ENCODE measurements around the gene TEAD4. TPM values are rescaled to one million over a fixed set of nuclear protein-coding genes. Genes with fewer than 3 reads are reported as not detected.

TEAD4 gene
- total RNA-seq, 1 experiment from 2014 or later: 96.8 TPM

DNA sequence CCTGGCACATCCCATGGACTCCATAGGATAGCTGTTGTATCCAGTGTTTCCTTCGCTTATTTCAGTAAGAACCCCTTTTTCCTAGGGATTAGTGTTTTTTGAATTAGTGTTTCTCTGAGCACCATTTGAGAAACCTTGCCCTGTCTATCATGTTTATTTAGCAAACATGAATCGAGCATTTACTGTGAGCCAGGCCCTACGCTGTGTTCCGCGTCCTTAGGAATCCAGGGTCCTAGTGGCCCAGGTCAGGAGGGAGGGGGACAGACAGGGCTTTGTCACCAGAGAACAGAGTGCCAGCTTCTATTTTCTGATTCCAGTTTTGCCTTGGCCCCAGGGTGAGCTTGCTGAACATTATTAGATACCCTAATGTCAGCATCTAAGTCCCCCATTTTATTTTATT, 2.5 kb downstream of the TEAD4 start:
- Mint-ChIP-seq H3K4me1 (peaks cover 65% of the 10 kb centered on the region), H3K27ac (peak overlapping the region; percentile 61; the same call in 1 of the 2 replicates), H3K9me3 (no peaks in the 10 kb centered on the region), H3K4me3 (peak overlapping the region; percentile 84), H3K27me3 (ENCODE audit: low read depth) (no peaks in the 10 kb centered on the region; the same call in 1 of the 2 replicates), H3K36me3 (peaks cover 10% of the 10 kb centered on the region)
- ChIA-PET POLR2A (no interaction called here), CTCF (interaction anchor here (0.9 to 1.8 kb wide), 9 partner anchors 17 to 279 kb away, joined by 3 to 12 read pairs (median 4); no protein-coding TSS in a partner anchor)
- DNase-seq (ENCODE audit: low spot score) (no peak), ATAC-seq (no peak)
- TF ChIP-seq ZNF396 (CRISPR knock-in tag; IDR thresholded peaks at IDR 0.05; ENCODE audit: borderline replicate concordance): no peak
- TF ChIP-seq, protein P1, sequence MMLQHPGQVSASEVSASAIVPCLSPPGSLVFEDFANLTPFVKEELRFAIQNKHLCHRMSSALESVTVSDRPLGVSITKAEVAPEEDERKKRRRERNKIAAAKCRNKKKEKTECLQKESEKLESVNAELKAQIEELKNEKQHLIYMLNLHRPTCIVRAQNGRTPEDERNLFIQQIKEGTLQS (CRISPR knock-in tag; conservative IDR thresholded peaks at IDR 0.05): no peak
- TF ChIP-seq, protein P2, sequence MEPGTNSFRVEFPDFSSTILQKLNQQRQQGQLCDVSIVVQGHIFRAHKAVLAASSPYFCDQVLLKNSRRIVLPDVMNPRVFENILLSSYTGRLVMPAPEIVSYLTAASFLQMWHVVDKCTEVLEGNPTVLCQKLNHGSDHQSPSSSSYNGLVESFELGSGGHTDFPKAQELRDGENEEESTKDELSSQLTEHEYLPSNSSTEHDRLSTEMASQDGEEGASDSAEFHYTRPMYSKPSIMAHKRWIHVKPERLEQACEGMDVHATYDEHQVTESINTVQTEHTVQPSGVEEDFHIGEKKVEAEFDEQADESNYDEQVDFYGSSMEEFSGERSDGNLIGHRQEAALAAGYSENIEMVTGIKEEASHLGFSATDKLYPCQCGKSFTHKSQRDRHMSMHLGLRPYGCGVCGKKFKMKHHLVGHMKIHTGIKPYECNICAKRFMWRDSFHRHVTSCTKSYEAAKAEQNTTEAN (CRISPR knock-in tag; IDR thresholded peaks at IDR 0.05): no peak
- TF ChIP-seq, protein P3, sequence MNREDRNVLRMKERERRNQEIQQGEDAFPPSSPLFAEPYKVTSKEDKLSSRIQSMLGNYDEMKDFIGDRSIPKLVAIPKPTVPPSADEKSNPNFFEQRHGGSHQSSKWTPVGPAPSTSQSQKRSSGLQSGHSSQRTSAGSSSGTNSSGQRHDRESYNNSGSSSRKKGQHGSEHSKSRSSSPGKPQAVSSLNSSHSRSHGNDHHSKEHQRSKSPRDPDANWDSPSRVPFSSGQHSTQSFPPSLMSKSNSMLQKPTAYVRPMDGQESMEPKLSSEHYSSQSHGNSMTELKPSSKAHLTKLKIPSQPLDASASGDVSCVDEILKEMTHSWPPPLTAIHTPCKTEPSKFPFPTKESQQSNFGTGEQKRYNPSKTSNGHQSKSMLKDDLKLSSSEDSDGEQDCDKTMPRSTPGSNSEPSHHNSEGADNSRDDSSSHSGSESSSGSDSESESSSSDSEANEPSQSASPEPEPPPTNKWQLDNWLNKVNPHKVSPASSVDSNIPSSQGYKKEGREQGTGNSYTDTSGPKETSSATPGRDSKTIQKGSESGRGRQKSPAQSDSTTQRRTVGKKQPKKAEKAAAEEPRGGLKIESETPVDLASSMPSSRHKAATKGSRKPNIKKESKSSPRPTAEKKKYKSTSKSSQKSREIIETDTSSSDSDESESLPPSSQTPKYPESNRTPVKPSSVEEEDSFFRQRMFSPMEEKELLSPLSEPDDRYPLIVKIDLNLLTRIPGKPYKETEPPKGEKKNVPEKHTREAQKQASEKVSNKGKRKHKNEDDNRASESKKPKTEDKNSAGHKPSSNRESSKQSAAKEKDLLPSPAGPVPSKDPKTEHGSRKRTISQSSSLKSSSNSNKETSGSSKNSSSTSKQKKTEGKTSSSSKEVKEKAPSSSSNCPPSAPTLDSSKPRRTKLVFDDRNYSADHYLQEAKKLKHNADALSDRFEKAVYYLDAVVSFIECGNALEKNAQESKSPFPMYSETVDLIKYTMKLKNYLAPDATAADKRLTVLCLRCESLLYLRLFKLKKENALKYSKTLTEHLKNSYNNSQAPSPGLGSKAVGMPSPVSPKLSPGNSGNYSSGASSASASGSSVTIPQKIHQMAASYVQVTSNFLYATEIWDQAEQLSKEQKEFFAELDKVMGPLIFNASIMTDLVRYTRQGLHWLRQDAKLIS (CRISPR knock-in tag; IDR thresholded peaks at IDR 0.05; ENCODE audit: borderline replicate concordance): no peak
- TF ChIP-seq, protein P4, sequence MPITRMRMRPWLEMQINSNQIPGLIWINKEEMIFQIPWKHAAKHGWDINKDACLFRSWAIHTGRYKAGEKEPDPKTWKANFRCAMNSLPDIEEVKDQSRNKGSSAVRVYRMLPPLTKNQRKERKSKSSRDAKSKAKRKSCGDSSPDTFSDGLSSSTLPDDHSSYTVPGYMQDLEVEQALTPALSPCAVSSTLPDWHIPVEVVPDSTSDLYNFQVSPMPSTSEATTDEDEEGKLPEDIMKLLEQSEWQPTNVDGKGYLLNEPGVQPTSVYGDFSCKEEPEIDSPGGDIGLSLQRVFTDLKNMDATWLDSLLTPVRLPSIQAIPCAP (CRISPR knock-in tag; IDR thresholded peaks at IDR 0.05): no peak
- TF ChIP-seq, protein P5, sequence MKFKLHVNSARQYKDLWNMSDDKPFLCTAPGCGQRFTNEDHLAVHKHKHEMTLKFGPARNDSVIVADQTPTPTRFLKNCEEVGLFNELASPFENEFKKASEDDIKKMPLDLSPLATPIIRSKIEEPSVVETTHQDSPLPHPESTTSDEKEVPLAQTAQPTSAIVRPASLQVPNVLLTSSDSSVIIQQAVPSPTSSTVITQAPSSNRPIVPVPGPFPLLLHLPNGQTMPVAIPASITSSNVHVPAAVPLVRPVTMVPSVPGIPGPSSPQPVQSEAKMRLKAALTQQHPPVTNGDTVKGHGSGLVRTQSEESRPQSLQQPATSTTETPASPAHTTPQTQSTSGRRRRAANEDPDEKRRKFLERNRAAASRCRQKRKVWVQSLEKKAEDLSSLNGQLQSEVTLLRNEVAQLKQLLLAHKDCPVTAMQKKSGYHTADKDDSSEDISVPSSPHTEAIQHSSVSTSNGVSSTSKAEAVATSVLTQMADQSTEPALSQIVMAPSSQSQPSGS (CRISPR knock-in tag; IDR thresholded peaks at IDR 0.05; ENCODE audit: borderline replicate concordance, low read depth): no peak
- TF ChIP-seq, protein P6, sequence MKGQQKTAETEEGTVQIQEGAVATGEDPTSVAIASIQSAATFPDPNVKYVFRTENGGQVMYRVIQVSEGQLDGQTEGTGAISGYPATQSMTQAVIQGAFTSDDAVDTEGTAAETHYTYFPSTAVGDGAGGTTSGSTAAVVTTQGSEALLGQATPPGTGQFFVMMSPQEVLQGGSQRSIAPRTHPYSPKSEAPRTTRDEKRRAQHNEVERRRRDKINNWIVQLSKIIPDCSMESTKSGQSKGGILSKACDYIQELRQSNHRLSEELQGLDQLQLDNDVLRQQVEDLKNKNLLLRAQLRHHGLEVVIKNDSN (CRISPR knock-in tag; IDR thresholded peaks at IDR 0.05): no peak
- no peak for TF ChIP-seq ZNF671 (CRISPR knock-in tag; IDR thresholded peaks at IDR 0.05)

DNA sequence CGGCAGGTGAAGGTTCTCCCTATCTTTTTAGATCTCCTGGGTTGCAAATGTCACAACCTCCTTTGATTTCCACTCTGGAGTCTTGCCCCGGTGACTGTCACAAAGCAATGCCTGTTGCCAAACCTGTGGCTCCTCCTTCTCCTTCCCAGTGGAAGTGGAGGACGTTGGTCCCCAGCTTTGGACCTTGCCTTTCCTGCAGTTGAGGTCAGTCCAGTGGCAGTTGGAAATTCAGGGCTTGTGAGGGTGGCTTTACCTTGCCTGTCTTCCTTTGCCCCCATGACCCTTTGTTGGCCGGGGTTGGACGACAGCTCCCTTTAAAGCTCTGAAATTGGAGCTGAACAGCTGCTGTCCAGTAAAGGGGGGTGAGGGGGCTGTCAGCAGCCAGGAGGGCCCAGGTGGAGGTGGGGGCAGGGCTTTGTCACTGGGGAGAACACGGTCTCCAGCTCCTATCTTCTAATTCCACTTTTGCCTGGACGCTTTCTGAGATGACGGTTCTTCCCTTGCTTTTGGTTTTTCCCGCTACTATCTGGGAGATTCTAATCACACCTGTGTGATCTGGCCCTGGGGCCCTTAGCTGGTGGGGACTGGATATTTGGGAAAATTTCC, 4.1 kb downstream of the TEAD4 start:
- Mint-ChIP-seq H3K27me3 (ENCODE audit: low read depth) (no peaks in the 10 kb centered on the region; the same call in 1 of the 2 replicates), H3K9me3 (no peaks in the 10 kb centered on the region), H3K27ac (peak overlapping the region; percentile 98), H3K36me3 (peaks cover 18% of the 10 kb centered on the region), H3K4me3 (peak overlapping the region; percentile 61), H3K4me1 (peaks cover 57% of the 10 kb centered on the region)
- DNase-seq (ENCODE audit: low spot score): peak; percentile 63
- ChIA-PET POLR2A (interaction anchor here (0.7 to 1.8 kb wide), 6 partner anchors 11 to 167 kb away, joined by 3 to 12 read pairs (median 5); no protein-coding TSS in a partner anchor), CTCF (interaction anchor here (0.6 to 3.5 kb wide), 12 partner anchors 13 to 312 kb away, joined by 3 to 17 read pairs (median 4); no protein-coding TSS in a partner anchor)
- ATAC-seq: no peak; the same call in 1 of the 2 replicates
- TF ChIP-seq, protein P7, sequence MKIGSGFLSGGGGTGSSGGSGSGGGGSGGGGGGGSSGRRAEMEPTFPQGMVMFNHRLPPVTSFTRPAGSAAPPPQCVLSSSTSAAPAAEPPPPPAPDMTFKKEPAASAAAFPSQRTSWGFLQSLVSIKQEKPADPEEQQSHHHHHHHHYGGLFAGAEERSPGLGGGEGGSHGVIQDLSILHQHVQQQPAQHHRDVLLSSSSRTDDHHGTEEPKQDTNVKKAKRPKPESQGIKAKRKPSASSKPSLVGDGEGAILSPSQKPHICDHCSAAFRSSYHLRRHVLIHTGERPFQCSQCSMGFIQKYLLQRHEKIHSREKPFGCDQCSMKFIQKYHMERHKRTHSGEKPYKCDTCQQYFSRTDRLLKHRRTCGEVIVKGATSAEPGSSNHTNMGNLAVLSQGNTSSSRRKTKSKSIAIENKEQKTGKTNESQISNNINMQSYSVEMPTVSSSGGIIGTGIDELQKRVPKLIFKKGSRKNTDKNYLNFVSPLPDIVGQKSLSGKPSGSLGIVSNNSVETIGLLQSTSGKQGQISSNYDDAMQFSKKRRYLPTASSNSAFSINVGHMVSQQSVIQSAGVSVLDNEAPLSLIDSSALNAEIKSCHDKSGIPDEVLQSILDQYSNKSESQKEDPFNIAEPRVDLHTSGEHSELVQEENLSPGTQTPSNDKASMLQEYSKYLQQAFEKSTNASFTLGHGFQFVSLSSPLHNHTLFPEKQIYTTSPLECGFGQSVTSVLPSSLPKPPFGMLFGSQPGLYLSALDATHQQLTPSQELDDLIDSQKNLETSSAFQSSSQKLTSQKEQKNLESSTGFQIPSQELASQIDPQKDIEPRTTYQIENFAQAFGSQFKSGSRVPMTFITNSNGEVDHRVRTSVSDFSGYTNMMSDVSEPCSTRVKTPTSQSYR (CRISPR knock-in tag; IDR thresholded peaks at IDR 0.05): peak; percentile 78; the same call in 1 of the 2 replicates
- no peak for TF ChIP-seq TEAD1 (CRISPR knock-in tag; IDR thresholded peaks at IDR 0.05)

Data from WTC11 (cell line).